Nephron progenitor cell (in vitro differentiated cells): ENCODE results near the gene PTPRZ1.
A peak's percentile ranks its signal among the peaks of the same experiment; 100 is the strongest.

Experiments used
- DNase-seq: peaks from one replicate; pipeline ENCODE4 v3.0.0; 2021
- H3K27ac Mint-ChIP-seq: 2 replicates; pipeline ENCODE4 v1.8.0; 2021; ENCODE audit warnings: mild to moderate bottlenecking, moderate library complexity, mixed read lengths
- H3K27me3 Mint-ChIP-seq: 2 replicates; pipeline ENCODE4 v1.8.0; 2021; ENCODE audit warnings: mild to moderate bottlenecking, low read depth, mixed read lengths; ENCODE audit not compliant: poor library complexity
- H3K36me3 Mint-ChIP-seq: 2 replicates; pipeline ENCODE4 v1.8.0; 2021; ENCODE audit warnings: low read depth, mixed read lengths
- H3K4me1 Mint-ChIP-seq: 2 replicates; pipeline ENCODE4 v1.8.0; 2021; ENCODE audit warnings: mixed read lengths
- H3K4me3 Mint-ChIP-seq: 2 replicates; pipeline ENCODE4 v1.8.0; 2021; ENCODE audit warnings: mild to moderate bottlenecking, moderate library complexity, mixed read lengths
- H3K9me3 Mint-ChIP-seq: 2 replicates; pipeline ENCODE4 v1.8.0; 2021; ENCODE audit warnings: mild to moderate bottlenecking, moderate library complexity, mixed read lengths
- TF ChIP-seq, protein P1 (sequence below): fragments of 200-600 bp; sonication (generic); IDR thresholded peaks from 2 replicates; pipeline ENCODE4 v1.5.0; 2021; ENCODE audit warnings: antibody characterized with exemption

PTPRZ1 gene

DNA sequence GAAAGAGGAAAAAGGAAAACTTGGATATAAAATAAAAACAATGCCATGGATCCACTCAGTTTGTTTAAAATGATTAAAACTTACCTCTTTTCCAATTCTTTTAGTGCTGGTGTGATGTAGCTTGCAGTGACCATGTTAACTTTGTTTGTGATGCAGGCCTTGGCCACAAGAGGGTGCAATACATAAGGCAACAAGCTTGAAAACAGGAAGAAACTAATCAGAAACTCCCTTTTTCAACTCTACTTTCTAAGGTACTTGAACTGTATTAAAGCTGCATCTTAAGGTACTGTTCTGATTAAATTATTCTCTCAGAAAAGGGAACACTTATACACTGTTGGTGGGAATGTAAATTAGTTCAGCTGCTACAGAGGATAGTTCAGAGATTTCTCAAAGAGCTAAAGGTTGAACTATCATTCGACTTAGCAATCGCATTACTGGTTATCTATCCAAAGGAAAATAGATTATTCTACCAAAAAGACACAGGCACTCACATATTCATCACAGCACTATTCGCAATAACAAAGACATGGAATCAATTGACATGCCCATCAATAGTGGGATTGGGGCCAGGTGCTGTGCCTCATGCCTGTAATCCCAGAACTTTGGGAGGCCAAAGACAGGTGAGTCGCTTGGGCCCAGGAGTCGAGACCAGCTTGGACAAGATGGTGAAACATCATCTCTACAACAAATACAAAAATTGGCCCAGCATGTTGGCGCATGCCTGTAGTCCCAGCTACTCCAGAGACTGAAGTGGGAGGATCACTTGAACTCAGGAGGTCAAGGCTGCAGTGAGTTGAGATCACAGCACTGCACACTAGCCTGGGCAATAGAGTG is 220.2 kb downstream of the PTPRZ1 start:
- Mint-ChIP-seq H3K36me3 (peaks cover 26% of the 10 kb centered on the region), H3K4me3 (no peak overlapping the region), H3K27ac (no peak overlapping the region), H3K4me1 (no peaks in the 10 kb centered on the region), H3K27me3 (no peaks in the 10 kb centered on the region), H3K9me3 (no peaks in the 10 kb centered on the region)
- TF ChIP-seq, protein P1, sequence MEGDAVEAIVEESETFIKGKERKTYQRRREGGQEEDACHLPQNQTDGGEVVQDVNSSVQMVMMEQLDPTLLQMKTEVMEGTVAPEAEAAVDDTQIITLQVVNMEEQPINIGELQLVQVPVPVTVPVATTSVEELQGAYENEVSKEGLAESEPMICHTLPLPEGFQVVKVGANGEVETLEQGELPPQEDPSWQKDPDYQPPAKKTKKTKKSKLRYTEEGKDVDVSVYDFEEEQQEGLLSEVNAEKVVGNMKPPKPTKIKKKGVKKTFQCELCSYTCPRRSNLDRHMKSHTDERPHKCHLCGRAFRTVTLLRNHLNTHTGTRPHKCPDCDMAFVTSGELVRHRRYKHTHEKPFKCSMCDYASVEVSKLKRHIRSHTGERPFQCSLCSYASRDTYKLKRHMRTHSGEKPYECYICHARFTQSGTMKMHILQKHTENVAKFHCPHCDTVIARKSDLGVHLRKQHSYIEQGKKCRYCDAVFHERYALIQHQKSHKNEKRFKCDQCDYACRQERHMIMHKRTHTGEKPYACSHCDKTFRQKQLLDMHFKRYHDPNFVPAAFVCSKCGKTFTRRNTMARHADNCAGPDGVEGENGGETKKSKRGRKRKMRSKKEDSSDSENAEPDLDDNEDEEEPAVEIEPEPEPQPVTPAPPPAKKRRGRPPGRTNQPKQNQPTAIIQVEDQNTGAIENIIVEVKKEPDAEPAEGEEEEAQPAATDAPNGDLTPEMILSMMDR, result peak; percentile 88
- DNase-seq, result peak; percentile 72

DNA sequence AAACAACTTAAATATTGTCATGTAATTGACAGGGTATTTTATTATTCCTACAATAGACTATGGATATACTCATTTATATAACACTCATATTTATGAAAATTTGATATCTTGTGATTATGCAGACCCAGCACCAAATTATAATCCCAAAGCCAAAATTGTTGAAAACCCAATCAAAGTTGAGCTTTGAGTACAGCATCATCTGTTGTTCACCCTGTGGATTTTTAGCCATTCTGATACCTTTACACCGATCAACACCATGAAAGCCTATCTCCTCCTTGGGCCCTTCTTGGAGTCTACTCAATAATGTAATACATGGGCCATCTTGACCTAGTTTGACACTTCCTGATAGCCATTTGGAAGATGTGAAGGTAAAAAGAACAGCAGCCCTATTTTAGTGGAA is 221.6 kb downstream of the PTPRZ1 start:
- TF ChIP-seq, protein P1, result no peak
- DNase-seq, result no peak
- no peaks in the 10 kb centered on the region for H3K27me3 Mint-ChIP-seq
- no peaks in the 10 kb centered on the region for H3K4me1 Mint-ChIP-seq
- no peaks in the 10 kb centered on the region for H3K9me3 Mint-ChIP-seq
- no peak overlapping the region for H3K27ac Mint-ChIP-seq
- H3K4me3 Mint-ChIP-seq, result no peak overlapping the region
- H3K36me3 Mint-ChIP-seq, result peaks cover 27% of the 10 kb centered on the region

DNA sequence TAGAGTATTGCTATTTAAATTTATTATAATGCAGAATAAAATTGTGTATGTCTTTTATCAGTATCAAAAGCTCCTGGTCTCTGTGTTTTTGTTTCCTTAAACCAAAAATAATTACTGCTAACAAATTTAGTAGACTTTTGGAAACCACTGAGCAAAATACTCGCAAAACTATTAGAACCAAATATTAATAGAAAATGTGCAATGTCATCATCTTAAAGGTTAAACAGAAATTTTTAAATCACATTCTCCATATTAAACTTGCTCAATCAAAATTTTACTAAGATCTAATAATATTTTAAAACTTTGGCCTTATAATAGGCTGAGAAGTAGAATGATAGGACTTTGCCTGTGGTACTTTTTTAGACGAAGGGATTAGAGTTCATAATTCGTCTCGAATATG is 222.7 kb downstream of the PTPRZ1 start:
- TF ChIP-seq, protein P1, result no peak
- H3K4me3 Mint-ChIP-seq, result no peak overlapping the region
- H3K36me3 Mint-ChIP-seq, result peaks cover 37% of the 10 kb centered on the region
- no peaks in the 10 kb centered on the region for H3K9me3 Mint-ChIP-seq
- DNase-seq, result no peak
- no peak overlapping the region for H3K27ac Mint-ChIP-seq
- H3K4me1 Mint-ChIP-seq, result no peaks in the 10 kb centered on the region
- H3K27me3 Mint-ChIP-seq, result no peaks in the 10 kb centered on the region

DNA sequence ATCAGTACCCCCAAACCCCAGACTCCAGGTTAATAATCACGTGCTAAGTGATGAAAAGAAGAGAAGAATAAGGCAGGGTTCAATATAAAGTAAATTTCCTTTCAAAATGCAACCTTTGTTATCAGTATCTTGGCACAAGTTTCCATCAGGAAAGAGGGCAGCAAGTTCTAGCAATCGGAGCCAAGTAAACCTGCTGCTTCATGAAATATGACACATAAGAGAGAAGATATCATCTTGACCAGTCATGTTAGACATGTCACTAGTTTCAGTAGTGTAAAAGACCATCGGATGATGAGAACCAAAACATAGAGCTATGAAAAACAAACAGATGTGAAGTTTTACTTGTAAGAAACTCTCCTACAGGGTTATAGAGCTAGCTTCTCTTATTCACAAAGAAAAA is 227.1 kb downstream of the PTPRZ1 start:
- Mint-ChIP-seq H3K4me1 (no peaks in the 10 kb centered on the region), H3K27ac (no peak overlapping the region), H3K36me3 (peaks cover 69% of the 10 kb centered on the region), H3K4me3 (no peak overlapping the region), H3K9me3 (peaks cover 28% of the 10 kb centered on the region), H3K27me3 (no peaks in the 10 kb centered on the region)
- TF ChIP-seq, protein P1, result no peak
- no peak for DNase-seq

DNA sequence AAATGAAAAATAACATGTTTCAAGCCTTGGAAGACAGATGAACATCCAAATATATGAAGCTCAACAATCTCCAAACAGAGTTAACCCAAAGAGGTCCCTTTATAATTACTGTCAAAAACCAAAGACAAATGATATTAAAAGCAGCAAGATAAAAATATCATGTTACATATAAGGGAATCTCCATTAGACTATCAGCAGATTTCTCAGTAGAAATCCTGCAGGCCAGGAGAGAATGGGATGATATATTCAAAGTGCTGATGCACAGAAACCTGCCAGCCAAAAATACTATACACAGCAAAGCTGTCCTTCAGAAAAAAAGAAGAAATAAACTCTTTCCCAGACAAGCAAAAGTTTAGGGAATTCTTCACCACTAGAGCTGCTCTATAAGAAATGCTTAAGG is 230.1 kb downstream of the PTPRZ1 start:
- no peak for DNase-seq
- Mint-ChIP-seq H3K4me1 (no peaks in the 10 kb centered on the region), H3K27me3 (no peaks in the 10 kb centered on the region), H3K36me3 (peaks cover 93% of the 10 kb centered on the region), H3K9me3 (peaks cover 59% of the 10 kb centered on the region), H3K4me3 (no peak overlapping the region), H3K27ac (no peak overlapping the region)
- TF ChIP-seq, protein P1, result no peak
